22Rv1 (cell line): ENCODE data around the gene PTGIR.

Experiments used
- H3K27ac ChIP-seq: fragments of 450-650 bp; 2 replicates; pipeline ENCODE4 v1.5.1; 2017
- CTCF ChIP-seq: fragments of 450-650 bp; IDR thresholded peaks from 2 replicates; pipeline ENCODE4 v1.5.1; 2017; ENCODE audit warnings: mild to moderate bottlenecking
- ZFX ChIP-seq: fragments of 450-650 bp; IDR thresholded peaks from 2 replicates; pipeline ENCODE4 v1.6.1; 2017; ENCODE audit warnings: antibody characterized with exemption, borderline replicate concordance

PTGIR gene

GRCh38 chr19:46624958-46625661, at the start of gene PTGIR:
PTGIR (minus strand) TSS chr19:46625089; CDS start chr19:46624225, 864 bp downstream.
- H3K27ac ChIP-seq: no peak within 1 kb of the TSS
- no peak for TF ChIP-seq CTCF
- no peak for TF ChIP-seq ZFX

GRCh38 chr19:46670813-46671212, 45.9 kb upstream of the PTGIR start:
- H3K27ac ChIP-seq: no peak overlapping the region
- no peak for TF ChIP-seq ZFX
- no peak for TF ChIP-seq CTCF

GRCh38 chr19:46668662-46669061, 43.8 kb upstream of the PTGIR start:
- TF ChIP-seq ZFX (no peak), CTCF (no peak)
- H3K27ac ChIP-seq: no peak overlapping the region

- no peak for TF ChIP-seq CTCF
- TF ChIP-seq ZFX: no peak
- H3K27ac ChIP-seq: no peak overlapping the region
These were observed 40.2 kb upstream of the PTGIR start for GRCh38 chr19:46665072-46665471.

GRCh38 chr19:46661735-46662592, 37.1 kb upstream of the PTGIR start:
- TF ChIP-seq CTCF (peak; percentile 96), ZFX (no peak)
- no peak overlapping the region for H3K27ac ChIP-seq

- no peak within 1 kb of the TSS for H3K27ac ChIP-seq
- TF ChIP-seq CTCF (no peak), ZFX (no peak)
These were observed 36.3 kb upstream of the PTGIR start, which contains the start of gene DACT3 for GRCh38 chr19:46661020-46661731. DACT3 (minus strand) TSS chr19:46661182; CDS start chr19:46661064, 118 bp downstream.
